K562 (cell line): ENCODE results near the gene DOK1. TPM values are rescaled to one million over a fixed set of nuclear protein-coding genes. Genes with fewer than 3 reads are reported as not detected.

Experiments
- ATAC-seq: fragments of 200-7000 bp; cut with Tn5 transposase; 3 replicates; pipeline ENCODE4 v1.9.1; 2020; ENCODE audit warnings: moderate library complexity
- BruUV-seq: library from RNA; stranded (reverse); fragments of 400-500 nt; replicated peaks from 2 replicates; lab custom pipeline; 2021; lab: Mats Ljungman, UMichigan
- CTCF ChIA-PET: fragments of 300-600 bp; formaldehyde crosslinking; extraction: SDS; loops from one replicate; lab custom pipeline; 2021; ENCODE audit warnings: low intra/inter-chr PET ratio; lab: Yijun Ruan, JAX
- POLR2A ChIA-PET: fragments of 300-600, 350-650 bp; sonication (Branson Sonifier 250); formaldehyde crosslinking; extraction: SDS; loops from one replicate; lab custom pipeline; 2021; ENCODE audit warnings: antibody characterized with exemption, inconsistent platforms; lab: Yijun Ruan, JAX
- DNase-seq, 4 experiments: peaks; one replicate each; pipeline versions ENCODE4 v3.0.0 to v3.0.0-alpha.2; 2011 to 2018; ENCODE audit warnings: low spot score in 3 of 4, mixed read lengths in 3 of 4; ENCODE audit errors: extremely low read depth in 1 of 4
- FAIRE-seq: peaks from 2 replicates; lab custom pipeline; 2011; peaks lifted over from hg19 to GRCh38; lab: Jason Lieb, UNC
- H2AFZ ChIP-seq: 2 replicates; pipeline ENCODE4 v1.6.0; 2011; ENCODE audit warnings: low read depth, low read length, control low read depth, inconsistent platforms
- H3K27ac ChIP-seq: fragments of 200-600 bp; 3 replicates; pipeline ENCODE4 v1.8.0; 2011; ENCODE audit warnings: low read depth, mild to moderate bottlenecking, control low read depth, inconsistent platforms, low read length, moderate library complexity, mixed read lengths; ENCODE audit errors: extremely low read depth
- H3K27me3 ChIP-seq, 2 experiments: fragments of 300-600 bp in 1 of 2; 2 replicates in 1 of 2; 3 replicates in 1 of 2; pipeline versions ENCODE4 v1.6.0 to v1.8.0; 2011; ENCODE audit warnings: inconsistent platforms in 2 of 2, low read length in 2 of 2, mild to moderate bottlenecking in 1 of 2, mixed read lengths in 1 of 2, moderate library complexity in 1 of 2; ENCODE audit not compliant: control insufficient read depth in 2 of 2, insufficient read depth in 2 of 2
- H3K36me3 ChIP-seq: fragments of 300-600 bp; 3 replicates; pipeline ENCODE4 v1.8.0; 2011; ENCODE audit warnings: mild to moderate bottlenecking, low read length, inconsistent platforms; ENCODE audit not compliant: control insufficient read depth, insufficient read depth
- H3K4me1 ChIP-seq, 2 experiments: fragments of 200-600 bp in 1 of 2; replicated peaks in 1 of 2; 2 replicates in 1 of 2; 3 replicates in 1 of 2; pipeline versions ENCODE4 v1.5.1 to v1.8.0; 2011; ENCODE audit warnings: inconsistent platforms in 2 of 2, low read length in 2 of 2, mild to moderate bottlenecking in 1 of 2, mixed read lengths in 1 of 2, moderate library complexity in 1 of 2; ENCODE audit not compliant: control insufficient read depth in 2 of 2, insufficient read depth in 2 of 2
- H3K4me2 ChIP-seq: 2 replicates; pipeline ENCODE4 v1.6.1; 2011; ENCODE audit warnings: low read length, control low read depth, inconsistent platforms, mixed read lengths; ENCODE audit not compliant: insufficient read depth
- H3K4me3 ChIP-seq: fragments of 200-600 bp; sonication (generic), shearing (Covaris generic); 2 replicates; pipeline ENCODE4 v1.5.1; 2016; ENCODE audit warnings: control low read depth, inconsistent platforms
- H3K79me2 ChIP-seq: fragments of 200-600 bp; 3 replicates; pipeline ENCODE4 v1.8.0; 2011; ENCODE audit warnings: low read length, inconsistent platforms; ENCODE audit not compliant: control insufficient read depth, insufficient read depth
- H3K9ac ChIP-seq, 2 experiments: 2 replicates each; pipeline versions ENCODE4 v1.6.0 to v1.6.1; 2011; ENCODE audit warnings: low read depth in 2 of 2, low read length in 2 of 2, control low read depth in 1 of 2, inconsistent platforms in 1 of 2, mild to moderate bottlenecking in 1 of 2, mixed read lengths in 1 of 2; ENCODE audit not compliant: insufficient read depth in 1 of 2
- H3K9me1 ChIP-seq: one replicate; pipeline ENCODE4 v1.6.0; 2011; ENCODE audit warnings: inconsistent platforms, mild to moderate bottlenecking, low read length, moderate library complexity; ENCODE audit not compliant: control insufficient read depth, insufficient read depth
- H3K9me3 ChIP-seq: replicated peaks from 2 replicates; pipeline ENCODE4 v1.5.1; 2011; ENCODE audit warnings: low read depth, low read length, inconsistent platforms; ENCODE audit not compliant: control insufficient read depth, insufficient read depth
- H4K20me1 ChIP-seq: replicated peaks from 2 replicates; pipeline ENCODE4 v1.6.1; 2011; ENCODE audit warnings: low read length, inconsistent platforms, mixed read lengths; ENCODE audit not compliant: control insufficient read depth, insufficient read depth
- BHLHE40 ChIP-seq: IDR thresholded peaks from 2 replicates; pipeline ENCODE4 v1.6.1; 2011; ENCODE audit warnings: low read length, improper control_type of control experiment
- CEBPG ChIP-seq, 3 experiments: fragments of 200-800 bp in 1 of 3; sonication (Bioruptor generic) in 1 of 3; sonication (generic) in 1 of 3; formaldehyde crosslinking in 1 of 3; IDR thresholded peaks in 2 of 3; conservative IDR thresholded peaks in 1 of 3; 2 replicates each; pipeline versions ENCODE4 v1.6.1 to v1.8.0; 2016 to 2022; ENCODE audit warnings: missing compliant biosample characterization in 2 of 3, missing genetic modification characterization in 2 of 3, mild to moderate bottlenecking in 1 of 3, missing genetic modification reagents in 1 of 3
- CREB1 ChIP-seq, 2 experiments: sonication (generic) in 1 of 2; formaldehyde crosslinking in 1 of 2; IDR thresholded peaks; 2 replicates each; pipeline versions ENCODE4 v1.6.1 to v1.8.0; 2012 to 2022; ENCODE audit warnings: inconsistent platforms in 1 of 2, mild to moderate bottlenecking in 1 of 2, missing genetic modification reagents in 1 of 2, moderate library complexity in 1 of 2
- ELF1 ChIP-seq: fragments of 200-800 bp; sonication (Bioruptor generic); IDR thresholded peaks from 2 replicates; pipeline ENCODE4 v1.6.1; 2016; ENCODE audit warnings: missing genetic modification characterization, missing compliant biosample characterization
- EP300 ChIP-seq: IDR thresholded peaks from 2 replicates; pipeline ENCODE4 v1.6.1; 2012; ENCODE audit warnings: low read length, improper control_type of control experiment
- KLF1 ChIP-seq: fragments of 450-650 bp; IDR thresholded peaks from 2 replicates; pipeline ENCODE4 v1.6.1; 2016; ENCODE audit warnings: missing genetic modification characterization, missing compliant biosample characterization
- L3MBTL2 ChIP-seq: fragments of 450-650 bp; IDR thresholded peaks from 2 replicates; pipeline ENCODE4 v1.6.1; 2016; ENCODE audit warnings: mild to moderate bottlenecking, moderate library complexity
- MYC ChIP-seq, 2 experiments: fragments of 250-450 bp in 1 of 2; sonication (Bioruptor Pico) in 1 of 2; IDR thresholded peaks; 2 replicates each; pipeline versions ENCODE4 v1.5.1 to v1.6.1; 2012 to 2021; ENCODE audit warnings: low read depth in 2 of 2, borderline replicate concordance in 1 of 2, improper control_type of control experiment in 1 of 2, low read length in 1 of 2, mild to moderate bottlenecking in 1 of 2, moderate library complexity in 1 of 2
- RBM17 ChIP-seq: fragments of 200-400 bp; formaldehyde crosslinking; IDR thresholded peaks from 2 replicates; pipeline ENCODE4 v1.6.1; 2017; ENCODE audit warnings: low read depth, mild to moderate bottlenecking, low read length, borderline replicate concordance
- RFX1 ChIP-seq: fragments of 450-650 bp; IDR thresholded peaks from 2 replicates; pipeline ENCODE4 v1.6.1; 2016; ENCODE audit warnings: mild to moderate bottlenecking, moderate library complexity
- THRAP3 ChIP-seq: fragments of 450-650 bp; IDR thresholded peaks from 2 replicates; pipeline ENCODE4 v1.6.1; 2016; ENCODE audit warnings: mild to moderate bottlenecking, inconsistent platforms, borderline replicate concordance
- TSC22D4 ChIP-seq: fragments of 450-650 bp; IDR thresholded peaks from 2 replicates; pipeline ENCODE4 v1.6.1; 2016; ENCODE audit warnings: missing genetic modification characterization, missing biosample characterization, control low read depth
- ZNF384 ChIP-seq: IDR thresholded peaks from 2 replicates; pipeline ENCODE4 v1.6.1; 2012; ENCODE audit warnings: low read depth, low read length, improper control_type of control experiment
- WGBS: fragments of 100-300 bp; shearing (Covaris generic); methylation state at CpG from one replicate; pipeline ENCODE4 v1.1.6; 2016; ENCODE audit warnings: low coverage, mixed read lengths; ENCODE audit not compliant: insufficient coverage; ENCODE audit errors: missing lambda C conversion rate; 5-methylcytosine and 5-hydroxymethylcytosine counted together
- in situ Hi-C: fragments of 300-500 bp; cut with MboI; formaldehyde crosslinking; loops from 4 replicates; pipeline ENCODE4 v1.15.0; 2018; ENCODE audit warnings: inconsistent platforms, mixed read lengths
- intact Hi-C: fragments of 100-400 bp; cut with micrococcal nuclease; formaldehyde crosslinking; loops from 2 replicates; pipeline ENCODE4 v1.14.2; 2022
- polyA plus RNA-seq, 8 experiments: library from polyadenylated mRNA; depleted of rRNA in 4 of 8; stranded (reverse) in 5 of 8; unstranded in 3 of 8; fragments of >200 nt; fragmentation: Nextera tagmentation in 2 of 8; fragmentation: Illumina TruSeq in 1 of 8; extraction: Ambion mirVana in 2 of 8; extraction: Trizol in 1 of 8; gene quantifications; 2 replicates each; pipeline versions ENCODE4 v1.2.1 to v1.2.3, GENCODE V29; 2011 to 2014; ENCODE audit warnings: inconsistent platforms in 1 of 8, missing spikeins in 1 of 8
- total RNA-seq, 7 experiments: library from RNA; depleted of rRNA in 6 of 7; stranded (reverse); fragments of >200 nt in 6 of 7; fragmentation: Illumina TruSeq in 2 of 7; extraction: Trizol in 2 of 7; gene quantifications; 2 replicates each; pipeline versions ENCODE4 v1.2.1 to v1.2.3, GENCODE V29; 2011 to 2021; ENCODE audit warnings: low replicate concordance in 1 of 7
- TF ChIP-seq, protein P1 (sequence below): fragments of 200-800 bp; sonication (Bioruptor generic); IDR thresholded peaks from 2 replicates; pipeline ENCODE4 v1.6.1; 2017; ENCODE audit warnings: missing genetic modification characterization, missing compliant biosample characterization
- TF ChIP-seq, protein P2 (sequence below), 2 experiments: fragments of 450-650 bp; conservative IDR thresholded peaks; 2 replicates each; pipeline ENCODE4 v1.6.1; 2017; ENCODE audit warnings: mild to moderate bottlenecking in 2 of 2, moderate library complexity in 2 of 2
- TF ChIP-seq, protein P3 (sequence below): fragments of 450-650 bp; formaldehyde crosslinking; IDR thresholded peaks from 2 replicates; pipeline ENCODE4 v1.4.0; 2022; ENCODE audit warnings: mild to moderate bottlenecking, moderate library complexity

DOK1 gene
- total and polyA plus RNA-seq, 9 of the 15 experiments (the other 6 are each of a cell fraction or from before 2014, with no cell fraction given), result 0.59 to 36.4 (median 16.1) TPM

DNA sequence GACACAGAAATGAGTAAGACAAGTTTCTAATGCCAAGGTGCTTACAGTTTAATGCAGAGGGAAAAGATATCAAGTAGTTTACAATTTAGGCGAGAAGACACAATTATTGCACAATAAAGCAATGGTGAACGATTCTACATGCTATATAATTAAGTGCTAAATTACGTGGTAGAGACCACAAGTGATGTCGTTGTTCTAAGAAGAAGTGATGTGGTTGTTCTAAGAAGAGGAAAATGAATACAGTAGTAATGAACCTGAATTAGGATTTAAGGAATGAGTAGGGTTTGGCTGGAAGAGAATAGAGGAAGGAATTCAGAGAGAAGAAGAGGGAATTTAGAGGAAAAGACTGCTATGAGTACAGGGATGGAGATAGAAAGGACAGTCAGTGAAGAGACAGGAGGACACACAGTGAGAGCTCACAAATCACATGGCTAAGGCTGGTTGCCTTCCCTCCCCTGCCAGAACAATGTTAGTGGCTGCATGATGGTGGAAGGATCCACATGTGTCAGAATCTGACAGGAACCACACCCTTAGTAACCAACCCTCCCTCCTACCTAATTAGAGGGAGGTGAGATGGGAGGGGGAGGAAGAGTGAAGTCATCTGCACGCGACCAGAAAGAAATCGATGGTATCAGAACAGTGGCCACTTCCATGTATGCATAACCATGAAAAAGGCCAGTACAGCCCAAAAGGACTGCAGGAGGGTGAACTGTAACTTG lies 48.9 kb downstream of the DOK1 start:
- BruUV-seq, result no TSS peak
- Histone ChIP-seq H3K4me3 (no peak overlapping the region), H3K4me2 (peak overlapping the region; percentile 36; the same call in 1 of the 2 replicates), H3K9ac (no peak overlapping the region), H3K4me1 (peaks cover 0 to 6% of the 10 kb centered on the region in 2 experiments; a peak in 4 of 5 replicates), H3K27me3 (no peaks in the 10 kb centered on the region), H3K79me2 (no peaks in the 10 kb centered on the region), H3K36me3 (no peaks in the 10 kb centered on the region), H3K27ac (no peak overlapping the region), H3K9me3 (no peaks in the 10 kb centered on the region), H3K9me1 (no peaks in the 10 kb centered on the region), H4K20me1 (no peaks in the 10 kb centered on the region), H2AFZ (peak overlapping the region; percentile 93)
- ATAC-seq (peak; percentile 93), DNase-seq (peak; percentile 35 to 59 (median 46)), FAIRE-seq (peak; percentile 42)
- POLR2A ChIA-PET, result interaction anchor here (0.6 to 1.2 kb wide), 3 partner anchors 11 to 28 kb away, joined by 3 read pairs; no protein-coding TSS in a partner anchor
- intact Hi-C loops (no loop called here), in situ Hi-C loops (no loop called here)
- CTCF ChIA-PET, result no interaction called here
- 15% methylated on average over 7 of the region's 7 CpGs for WGBS
- TF ChIP-seq THRAP3, result no peak
- TF ChIP-seq BHLHE40, result peak; percentile 86
- peak; percentile 84 for TF ChIP-seq CREB1 (IDR thresholded peaks at IDR 0.05)
- peak; percentile 78 for TF ChIP-seq CREB1 (CRISPR knock-in tag; IDR thresholded peaks at IDR 0.05)
- peak; percentile 38; the same call in 1 of the 2 replicates for TF ChIP-seq MYC (IDR thresholded peaks at IDR 0.05; ENCODE audit: low read depth, low read length)
- TF ChIP-seq MYC (CRISPR knock-in tag; IDR thresholded peaks at IDR 0.05; ENCODE audit: borderline replicate concordance, low read depth), result no peak
- no peak for TF ChIP-seq TSC22D4 (tag)
- peak; percentile 69; the same call in 1 of the 2 replicates for TF ChIP-seq KLF1 (tag)
- TF ChIP-seq RBM17, result no peak
- TF ChIP-seq CEBPG (CRISPR knock-in tag; IDR thresholded peaks at IDR 0.05), result no peak
- TF ChIP-seq CEBPG (tag; conservative IDR thresholded peaks at IDR 0.05 in 1 of 2, IDR thresholded peaks at IDR 0.05 in 1 of 2), result peak; percentile 76 to 87
- TF ChIP-seq RFX1, result peak; percentile 21; the same call in 1 of the 2 replicates
- peak; percentile 34; the same call in 1 of the 2 replicates for TF ChIP-seq L3MBTL2
- TF ChIP-seq, protein P1, sequence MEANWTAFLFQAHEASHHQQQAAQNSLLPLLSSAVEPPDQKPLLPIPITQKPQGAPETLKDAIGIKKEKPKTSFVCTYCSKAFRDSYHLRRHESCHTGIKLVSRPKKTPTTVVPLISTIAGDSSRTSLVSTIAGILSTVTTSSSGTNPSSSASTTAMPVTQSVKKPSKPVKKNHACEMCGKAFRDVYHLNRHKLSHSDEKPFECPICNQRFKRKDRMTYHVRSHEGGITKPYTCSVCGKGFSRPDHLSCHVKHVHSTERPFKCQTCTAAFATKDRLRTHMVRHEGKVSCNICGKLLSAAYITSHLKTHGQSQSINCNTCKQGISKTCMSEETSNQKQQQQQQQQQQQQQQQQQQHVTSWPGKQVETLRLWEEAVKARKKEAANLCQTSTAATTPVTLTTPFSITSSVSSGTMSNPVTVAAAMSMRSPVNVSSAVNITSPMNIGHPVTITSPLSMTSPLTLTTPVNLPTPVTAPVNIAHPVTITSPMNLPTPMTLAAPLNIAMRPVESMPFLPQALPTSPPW, result peak; percentile 82
- TF ChIP-seq, protein P2, sequence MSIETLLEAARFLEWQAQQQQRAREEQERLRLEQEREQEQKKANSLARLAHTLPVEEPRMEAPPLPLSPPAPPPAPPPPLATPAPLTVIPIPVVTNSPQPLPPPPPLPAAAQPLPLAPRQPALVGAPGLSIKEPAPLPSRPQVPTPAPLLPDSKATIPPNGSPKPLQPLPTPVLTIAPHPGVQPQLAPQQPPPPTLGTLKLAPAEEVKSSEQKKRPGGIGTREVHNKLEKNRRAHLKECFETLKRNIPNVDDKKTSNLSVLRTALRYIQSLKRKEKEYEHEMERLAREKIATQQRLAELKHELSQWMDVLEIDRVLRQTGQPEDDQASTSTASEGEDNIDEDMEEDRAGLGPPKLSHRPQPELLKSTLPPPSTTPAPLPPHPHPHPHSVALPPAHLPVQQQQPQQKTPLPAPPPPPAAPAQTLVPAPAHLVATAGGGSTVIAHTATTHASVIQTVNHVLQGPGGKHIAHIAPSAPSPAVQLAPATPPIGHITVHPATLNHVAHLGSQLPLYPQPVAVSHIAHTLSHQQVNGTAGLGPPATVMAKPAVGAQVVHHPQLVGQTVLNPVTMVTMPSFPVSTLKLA (conservative IDR thresholded peaks at IDR 0.05), result 0 out of 4 replicates have a peak, but pooled peaks of 1 of the 2 experiments have one; percentile 28
- 0 out of 2 replicates have a peak, but pooled peaks have one; percentile 12 for TF ChIP-seq ELF1
- TF ChIP-seq, protein P3, sequence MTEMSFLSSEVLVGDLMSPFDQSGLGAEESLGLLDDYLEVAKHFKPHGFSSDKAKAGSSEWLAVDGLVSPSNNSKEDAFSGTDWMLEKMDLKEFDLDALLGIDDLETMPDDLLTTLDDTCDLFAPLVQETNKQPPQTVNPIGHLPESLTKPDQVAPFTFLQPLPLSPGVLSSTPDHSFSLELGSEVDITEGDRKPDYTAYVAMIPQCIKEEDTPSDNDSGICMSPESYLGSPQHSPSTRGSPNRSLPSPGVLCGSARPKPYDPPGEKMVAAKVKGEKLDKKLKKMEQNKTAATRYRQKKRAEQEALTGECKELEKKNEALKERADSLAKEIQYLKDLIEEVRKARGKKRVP, result no peak
- TF ChIP-seq ZNF384, result no peak
- peak; percentile 17; the same call in 1 of the 2 replicates for TF ChIP-seq EP300
